OCI-LY1 (cell line): ENCODE data around the gene HNRNPC.

Experiments used
- H2AFZ ChIP-seq: fragments of 200-600 bp; sonication (generic), shearing (Covaris generic); 2 replicates; pipeline ENCODE4 v1.6.0; 2014; ENCODE audit warnings: antibody characterized with exemption, mild to moderate bottlenecking, low read length
- H3F3A ChIP-seq: fragments of 200-600 bp; sonication (generic), shearing (Covaris generic); 2 replicates; pipeline ENCODE4 v1.6.0; 2014; ENCODE audit warnings: mild to moderate bottlenecking, antibody characterized with exemption, low read length, moderate library complexity; ENCODE audit not compliant: insufficient read depth
- H3K27ac ChIP-seq: fragments of 200-600 bp; sonication (generic); 2 replicates; pipeline ENCODE4 v1.5.1; 2014; ENCODE audit warnings: low read length, mixed run types, mild to moderate bottlenecking, low read depth; ENCODE audit not compliant: poor library complexity, severe bottlenecking
- H3K27me3 ChIP-seq: fragments of 200-600 bp; sonication (generic); 2 replicates; pipeline ENCODE4 v1.6.0; 2014; ENCODE audit warnings: antibody characterized with exemption, mild to moderate bottlenecking, low read length, moderate library complexity; ENCODE audit not compliant: insufficient read depth
- H3K36me3 ChIP-seq: fragments of 200-600 bp; sonication (generic); 2 replicates; pipeline ENCODE4 v1.6.1; 2014; ENCODE audit warnings: mild to moderate bottlenecking, antibody characterized with exemption, low read length, moderate library complexity, mixed read lengths; ENCODE audit not compliant: insufficient read depth
- H3K4me1 ChIP-seq: fragments of 200-600 bp; sonication (generic); 2 replicates; pipeline ENCODE4 v1.5.1; 2014; ENCODE audit warnings: mild to moderate bottlenecking, low read length, moderate library complexity; ENCODE audit not compliant: insufficient read depth, severe bottlenecking
- H3K4me2 ChIP-seq: fragments of 200-600 bp; sonication (generic), shearing (Covaris generic); 2 replicates; pipeline ENCODE4 v1.6.1; 2014; ENCODE audit warnings: low read length
- H3K4me3 ChIP-seq: fragments of 200-600 bp; sonication (generic); 2 replicates; pipeline ENCODE4 v1.5.1; 2014; ENCODE audit warnings: low read length, low read depth, mild to moderate bottlenecking, mixed read lengths; ENCODE audit not compliant: poor library complexity, severe bottlenecking
- H3K79me2 ChIP-seq: fragments of 200-600 bp; shearing (Covaris generic); 2 replicates; pipeline ENCODE4 v1.6.1; 2016; ENCODE audit warnings: mixed run types, low read length, mixed read lengths; ENCODE audit not compliant: insufficient read depth
- H3K9ac ChIP-seq: fragments of 200-600 bp; sonication (generic), shearing (Covaris generic); 2 replicates; pipeline ENCODE4 v1.6.1; 2014; ENCODE audit warnings: mild to moderate bottlenecking, low read length, mixed read lengths
- H3K9me2 ChIP-seq: fragments of 200-600 bp; sonication (generic), shearing (Covaris generic); 2 replicates; pipeline ENCODE4 v1.6.1; 2014; ENCODE audit warnings: low read depth, mild to moderate bottlenecking, low read length, mixed read lengths
- H3K9me3 ChIP-seq: fragments of 200-600 bp; shearing (Covaris generic); 2 replicates; pipeline ENCODE4 v1.6.1; 2014; ENCODE audit warnings: low read length, mixed read lengths
- H4K20me1 ChIP-seq: fragments of 200-600 bp; sonication (generic), shearing (Covaris generic); 2 replicates; pipeline ENCODE4 v1.6.0; 2016; ENCODE audit warnings: mild to moderate bottlenecking, low read length; ENCODE audit not compliant: insufficient read depth
- CTCF ChIP-seq: fragments of 200-600 bp; sonication (generic), shearing (Covaris generic); IDR thresholded peaks from 2 replicates; pipeline ENCODE4 v1.5.1; 2017; ENCODE audit warnings: mild to moderate bottlenecking, antibody characterized with exemption, low read length, moderate library complexity, mixed read lengths
- EZH2 ChIP-seq: fragments of 200-600 bp; sonication (generic), shearing (Covaris generic); IDR thresholded peaks from 2 replicates; pipeline ENCODE4 v1.8.0; 2017; ENCODE audit warnings: borderline replicate concordance, mixed run types, mild to moderate bottlenecking, antibody characterized with exemption, low read length, moderate library complexity, mixed read lengths

Gene HNRNPC

GRCh38 chr14:21231020-21231652 is 38.1 kb downstream of the HNRNPC start:
- Histone ChIP-seq H3K4me3 (no peak overlapping the region), H3K9me3 (no peaks in the 10 kb centered on the region), H3K36me3 (peaks cover 100% of the 10 kb centered on the region), H3K27ac (no peak overlapping the region), H3K4me1 (no peaks in the 10 kb centered on the region), H3K9ac (no peak overlapping the region), H3K9me2 (no peaks in the 10 kb centered on the region), H3K79me2 (peaks cover 84% of the 10 kb centered on the region), H4K20me1 (peaks cover 14% of the 10 kb centered on the region), H2AFZ (no peak overlapping the region), H3F3A (no peaks in the 10 kb centered on the region), H3K4me2 (no peak overlapping the region), H3K27me3 (no peaks in the 10 kb centered on the region)
- no peak for TF ChIP-seq CTCF
- no peak for TF ChIP-seq EZH2

DNA sequence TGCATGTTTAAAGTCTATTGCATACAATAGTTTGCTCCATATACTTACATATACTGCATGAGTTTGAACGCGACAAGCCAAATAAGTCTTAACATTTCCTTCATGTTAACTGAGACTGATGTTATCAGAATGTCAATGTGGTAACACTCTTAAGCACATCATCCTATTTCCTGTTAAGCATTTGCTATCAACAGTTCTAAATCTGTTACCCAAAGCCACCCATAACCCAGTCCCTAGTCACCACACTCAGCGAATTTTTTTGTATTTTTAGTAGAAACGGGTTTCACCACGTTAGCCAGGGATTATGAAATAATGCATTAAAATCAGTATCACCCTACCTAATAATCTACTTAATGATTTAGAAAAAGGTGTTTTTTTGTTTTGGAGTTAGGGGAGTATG is 39.4 kb downstream of the HNRNPC start:
- Histone ChIP-seq H3K79me2 (peaks cover 81% of the 10 kb centered on the region), H3K4me1 (no peaks in the 10 kb centered on the region), H3K36me3 (peaks cover 100% of the 10 kb centered on the region), H2AFZ (no peak overlapping the region), H3K27me3 (no peaks in the 10 kb centered on the region), H3K9me2 (no peaks in the 10 kb centered on the region), H4K20me1 (peaks cover 8% of the 10 kb centered on the region; the same call in 1 of the 2 replicates), H3K9me3 (no peaks in the 10 kb centered on the region), H3K27ac (no peak overlapping the region), H3K9ac (no peak overlapping the region), H3F3A (no peaks in the 10 kb centered on the region), H3K4me3 (no peak overlapping the region), H3K4me2 (no peak overlapping the region)
- no peak for TF ChIP-seq CTCF
- no peak for TF ChIP-seq EZH2

DNA sequence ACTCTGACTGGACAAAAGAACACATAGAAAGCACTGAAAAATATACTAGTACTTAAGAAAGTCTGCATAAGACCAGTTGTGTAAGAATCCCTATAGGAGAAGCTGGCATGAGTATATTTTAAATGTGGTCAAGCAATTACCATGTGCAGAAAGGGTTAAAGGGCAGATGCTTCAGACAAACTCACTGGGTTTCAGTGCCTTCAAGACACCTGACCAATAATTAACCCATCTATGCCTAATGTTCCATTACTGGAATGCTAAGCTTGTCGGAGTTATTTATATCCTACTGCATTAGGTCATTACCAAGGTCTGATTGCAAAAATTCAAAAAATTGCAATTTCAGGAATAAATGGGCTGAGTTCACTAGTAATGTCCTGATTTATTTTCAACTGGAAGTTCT is 41.3 kb downstream of the HNRNPC start:
- TF ChIP-seq CTCF = no peak
- TF ChIP-seq EZH2 = no peak
- Histone ChIP-seq H3K27ac (no peak overlapping the region), H3K27me3 (no peaks in the 10 kb centered on the region), H3K4me2 (no peak overlapping the region), H3K4me1 (no peaks in the 10 kb centered on the region), H3K9me2 (no peaks in the 10 kb centered on the region), H3K4me3 (no peak overlapping the region), H4K20me1 (peaks cover 14% of the 10 kb centered on the region), H3F3A (no peaks in the 10 kb centered on the region), H3K79me2 (peaks cover 81% of the 10 kb centered on the region), H3K9ac (no peak overlapping the region), H3K36me3 (peaks cover 100% of the 10 kb centered on the region), H2AFZ (no peak overlapping the region), H3K9me3 (no peaks in the 10 kb centered on the region)
